Measurements from ENCODE around the gene PRR3.

- TF ChIP-seq GATA2 (IDR thresholded peaks at IDR 0.05; ENCODE audit: low read depth, low read length) (no peak), GATA3 (IDR thresholded peaks at IDR 0.05; ENCODE audit: low read depth, low read length) (no peak)
Observed at GRCh38 chr6:30578051-30578450, 21.0 kb downstream of the PRR3 start.
